HAP-1 (cell line): Measurements from ENCODE around the gene TUBB3.
A peak's percentile ranks its signal among the peaks of the same experiment; 100 is the strongest.
"Not testable (repeated sequence)": the region's sequence is repeated elsewhere in the genome, so short reads cannot be mapped to it uniquely, and the experiment has no call there.

Experiments used
- DNase-seq, 2 experiments: peaks; one replicate each; pipeline ENCODE4 v3.0.0-alpha.2; 2016 to 2020; ENCODE audit warnings: low spot score in 2 of 2
- H3K27me3 ChIP-seq: fragments of 250-450 bp; sonication (Bioruptor Pico); 2 replicates; pipeline ENCODE4 v1.5.1; 2020; ENCODE audit warnings: low read depth, mild to moderate bottlenecking, moderate library complexity
- H3K36me3 ChIP-seq: fragments of 250-450 bp; sonication (Bioruptor Pico); replicated peaks from 2 replicates; pipeline ENCODE4 v1.5.1; 2020; ENCODE audit warnings: mild to moderate bottlenecking
- H3K4me1 ChIP-seq: fragments of 250-450 bp; sonication (Bioruptor Pico); 2 replicates; pipeline ENCODE4 v1.5.1; 2020; ENCODE audit warnings: mild to moderate bottlenecking
- H3K4me3 ChIP-seq: fragments of 250-450 bp; sonication (Bioruptor Pico); 2 replicates; pipeline ENCODE4 v1.5.1; 2020; ENCODE audit warnings: mild to moderate bottlenecking, moderate library complexity
- H3K9me3 ChIP-seq: fragments of 250-450 bp; sonication (Bioruptor Pico); 2 replicates; pipeline ENCODE4 v1.5.1; 2020; ENCODE audit warnings: mild to moderate bottlenecking, moderate library complexity
- in situ Hi-C: fragments of 300-500 bp; cut with MboI; formaldehyde crosslinking; loops from 3 replicates; pipeline ENCODE4 v1.14.3; 2020; ENCODE audit warnings: low sequenced_read_pairs, inconsistent platforms, mixed read lengths

TUBB3 gene

DNA sequence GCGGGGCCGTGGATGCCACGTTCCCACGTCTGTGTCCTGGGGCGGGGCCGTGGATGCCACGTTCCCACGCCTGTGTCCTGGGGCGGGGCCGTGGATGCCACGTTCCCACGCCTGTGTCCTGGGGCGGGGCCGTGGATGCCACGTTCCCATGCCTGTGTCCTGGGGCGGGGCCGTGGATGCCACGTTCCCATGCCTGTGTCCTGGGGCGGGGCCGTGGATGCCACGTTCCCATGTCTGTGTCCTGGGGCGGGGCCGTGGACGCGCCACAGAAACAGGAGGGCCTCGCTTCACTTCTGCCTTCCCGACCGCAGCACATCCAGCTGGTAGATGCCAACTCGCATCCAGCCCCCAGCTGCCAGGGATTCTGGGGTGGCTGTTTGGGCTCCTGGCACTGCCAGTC is 10.9 kb downstream of the TUBB3 start:
- H3K27me3 ChIP-seq, H3K4me3 ChIP-seq, DNase-seq, in situ Hi-C loops, H3K4me1 ChIP-seq, H3K9me3 ChIP-seq: not testable (repeated sequence)
- peaks cover 36% of the 10 kb centered on the region for H3K36me3 ChIP-seq

- Histone ChIP-seq H3K36me3 (peaks cover 36% of the 10 kb centered on the region), H3K4me3 (no peak overlapping the region), H3K9me3 (no peaks in the 10 kb centered on the region), H3K27me3 (no peaks in the 10 kb centered on the region), H3K4me1 (no peaks in the 10 kb centered on the region)
- in situ Hi-C loops, result no loop called here
- DNase-seq, result no peak
Measured at GRCh38 chr16:89934611-89935553, 11.7 kb downstream of the TUBB3 start.

- H3K9me3 ChIP-seq, in situ Hi-C loops: not testable (repeated sequence)
- peaks cover 36% of the 10 kb centered on the region for H3K36me3 ChIP-seq
Measured at GRCh38 chr16:89935620-89936019, 12.5 kb downstream of the TUBB3 start.

GRCh38 chr16:89936034-89936433 is 12.9 kb downstream of the TUBB3 start:
- H3K9me3 ChIP-seq, result no peaks in the 10 kb centered on the region
- no peaks in the 10 kb centered on the region for H3K4me1 ChIP-seq
- H3K27me3 ChIP-seq, result no peaks in the 10 kb centered on the region
- no peak for DNase-seq
- H3K4me3 ChIP-seq, result no peak overlapping the region
- in situ Hi-C loops, result no loop called here
- H3K36me3 ChIP-seq, result peaks cover 36% of the 10 kb centered on the region

More at GRCh38 chr16:89935620-89936019, 12.5 kb downstream of the TUBB3 start:
- not testable (repeated sequence) for H3K4me1 ChIP-seq, H3K4me3 ChIP-seq, DNase-seq, H3K27me3 ChIP-seq

- Histone ChIP-seq H3K4me3 (no peak overlapping the region), H3K36me3 (peaks cover 32% of the 10 kb centered on the region), H3K9me3 (no peaks in the 10 kb centered on the region), H3K27me3 (no peaks in the 10 kb centered on the region), H3K4me1 (no peaks in the 10 kb centered on the region)
- no peak for DNase-seq
- in situ Hi-C loops, result no loop called here
Measured at GRCh38 chr16:89936508-89936907, 13.4 kb downstream of the TUBB3 start.

DNA sequence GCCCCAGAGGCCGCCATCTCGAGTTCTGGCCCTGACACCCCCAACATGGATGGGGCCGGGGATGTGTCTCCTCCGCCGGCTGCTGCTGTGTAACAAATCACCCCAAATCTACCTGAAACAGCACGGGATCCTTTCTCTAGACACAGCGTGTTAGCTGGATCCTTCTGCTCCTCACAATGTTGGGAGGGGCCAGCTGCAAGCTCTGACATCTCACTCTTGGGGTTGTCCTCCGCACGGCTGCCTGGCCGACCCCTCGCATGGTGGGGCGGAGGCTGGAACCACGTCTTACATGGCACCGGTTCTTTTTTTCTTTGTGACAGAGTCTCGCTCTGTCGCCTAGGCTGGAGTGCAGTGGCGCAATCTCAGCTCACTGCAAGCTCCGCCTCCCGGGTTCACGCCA is 13.8 kb downstream of the TUBB3 start:
- H3K4me1 ChIP-seq, result no peaks in the 10 kb centered on the region
- no peak overlapping the region for H3K4me3 ChIP-seq
- DNase-seq, result no peak
- in situ Hi-C loops, result no loop called here
- no peaks in the 10 kb centered on the region for H3K27me3 ChIP-seq
- H3K9me3 ChIP-seq, result no peaks in the 10 kb centered on the region
- H3K36me3 ChIP-seq, result peaks cover 27% of the 10 kb centered on the region

- no peaks in the 10 kb centered on the region for H3K4me1 ChIP-seq
- DNase-seq, result no peak
- H3K9me3 ChIP-seq, result no peaks in the 10 kb centered on the region
- no peaks in the 10 kb centered on the region for H3K27me3 ChIP-seq
- peaks cover 14% of the 10 kb centered on the region for H3K36me3 ChIP-seq
- H3K4me3 ChIP-seq, result no peak overlapping the region
- in situ Hi-C loops, result no loop called here
Measured at GRCh38 chr16:89938175-89938885, 15.2 kb downstream of the TUBB3 start.

- no peaks in the 10 kb centered on the region for H3K9me3 ChIP-seq
- H3K4me3 ChIP-seq, result no peak overlapping the region
- no peaks in the 10 kb centered on the region for H3K36me3 ChIP-seq
- no peak for DNase-seq
- in situ Hi-C loops, result no loop called here
- peaks cover 3% of the 10 kb centered on the region; the same call in 1 of the 2 replicates for H3K4me1 ChIP-seq
- H3K27me3 ChIP-seq, result no peaks in the 10 kb centered on the region
Measured at GRCh38 chr16:89944773-89945172, 21.6 kb downstream of the TUBB3 start.

DNA sequence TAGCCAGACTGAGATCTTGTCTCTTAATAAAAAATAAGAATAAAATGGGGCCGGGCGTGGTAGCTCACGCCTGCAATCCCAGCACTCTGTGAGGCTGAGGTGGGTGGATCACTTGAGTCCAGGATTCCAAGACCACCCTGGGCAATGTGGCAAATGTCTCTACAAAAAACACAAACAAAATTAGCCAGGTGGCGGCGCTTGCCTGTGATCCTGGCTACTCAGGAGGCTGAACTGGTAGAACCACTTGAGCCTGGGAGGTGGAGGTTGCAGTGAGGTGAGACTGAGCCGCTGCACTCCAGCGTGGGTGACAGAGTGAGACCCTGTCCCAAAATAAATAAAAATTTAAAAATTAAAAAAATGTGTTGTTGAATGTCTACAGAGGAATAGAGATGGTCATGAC is 22.5 kb downstream of the TUBB3 start:
- H3K4me3 ChIP-seq, result no peak overlapping the region
- no peaks in the 10 kb centered on the region for H3K36me3 ChIP-seq
- in situ Hi-C loops, result no loop called here
- DNase-seq, result no peak
- H3K9me3 ChIP-seq, result no peaks in the 10 kb centered on the region
- peaks cover 3% of the 10 kb centered on the region; the same call in 1 of the 2 replicates for H3K4me1 ChIP-seq
- no peaks in the 10 kb centered on the region for H3K27me3 ChIP-seq

DNA sequence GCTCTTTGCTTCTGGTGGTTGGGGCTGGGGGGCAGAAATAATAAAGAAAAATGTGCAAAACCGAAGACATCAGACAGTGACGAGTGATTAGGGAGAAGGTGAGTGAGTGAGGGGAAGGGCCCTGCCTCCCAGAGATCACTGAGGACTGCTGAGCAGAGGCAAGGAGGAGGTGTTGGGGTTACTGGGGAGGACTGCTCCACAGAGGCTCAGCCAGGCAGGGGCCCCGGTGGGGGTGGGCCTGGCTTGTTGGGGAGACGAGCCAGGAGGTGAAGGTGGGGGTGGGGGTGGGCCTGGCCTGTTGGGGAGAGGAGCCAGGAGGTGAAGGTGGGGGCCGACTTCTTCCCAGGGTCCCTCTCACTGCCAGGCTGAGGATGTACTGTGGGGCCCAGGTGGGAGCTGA is 23.4 kb downstream of the TUBB3 start:
- H3K4me3 ChIP-seq, result no peak overlapping the region
- no peaks in the 10 kb centered on the region for H3K9me3 ChIP-seq
- H3K27me3 ChIP-seq, result no peaks in the 10 kb centered on the region
- no peak for DNase-seq
- H3K4me1 ChIP-seq, result peaks cover 3% of the 10 kb centered on the region; the same call in 1 of the 2 replicates
- in situ Hi-C loops, result no loop called here
- H3K36me3 ChIP-seq, result no peaks in the 10 kb centered on the region

- H3K27me3 ChIP-seq, result no peaks in the 10 kb centered on the region
- H3K36me3 ChIP-seq, result no peaks in the 10 kb centered on the region; the same call in 1 of the 2 replicates
- in situ Hi-C loops, result no loop called here
- H3K4me3 ChIP-seq, result peak overlapping the region; percentile 57
- H3K9me3 ChIP-seq, result no peaks in the 10 kb centered on the region
- DNase-seq, result no peak
- peaks cover 3% of the 10 kb centered on the region; the same call in 1 of the 2 replicates for H3K4me1 ChIP-seq
Measured at GRCh38 chr16:89949121-89949742, 26.1 kb downstream of the TUBB3 start.

GRCh38 chr16:89949756-89950155 is 26.6 kb downstream of the TUBB3 start:
- Histone ChIP-seq H3K4me1 (peaks cover 3% of the 10 kb centered on the region; the same call in 1 of the 2 replicates), H3K9me3 (no peaks in the 10 kb centered on the region), H3K36me3 (no peaks in the 10 kb centered on the region; the same call in 1 of the 2 replicates), H3K27me3 (no peaks in the 10 kb centered on the region), H3K4me3 (peak overlapping the region; percentile 57)
- in situ Hi-C loops, result no loop called here
- DNase-seq, result no peak

- Histone ChIP-seq H3K4me3 (no peak overlapping the region), H3K9me3 (no peaks in the 10 kb centered on the region), H3K27me3 (no peaks in the 10 kb centered on the region), H3K4me1 (peaks cover 3% of the 10 kb centered on the region; the same call in 1 of the 2 replicates), H3K36me3 (no peaks in the 10 kb centered on the region; the same call in 1 of the 2 replicates)
- no peak for DNase-seq
- in situ Hi-C loops, result no loop called here
Measured at GRCh38 chr16:89951509-89951908, 28.4 kb downstream of the TUBB3 start.
